HG03060 (cell line): ENCODE results near the gene ARL4D.
"Not testable (repeated sequence)": the region's sequence is repeated elsewhere in the genome, so short reads cannot be mapped to it uniquely, and the experiment has no call there.

ENCODE experiments used
- ATAC-seq: cut with Tn5 transposase; IDR thresholded peaks from one replicate; pipeline ENCODE4 v1.9.1; 2021; ENCODE audit warnings: low read depth, moderate number of reproducible peaks; ENCODE audit not compliant: unreplicated experiment

Gene ARL4D

GRCh38 chr17:43393944-43394482, 4.8 kb upstream of the ARL4D start:
- ATAC-seq, result no peak

DNA sequence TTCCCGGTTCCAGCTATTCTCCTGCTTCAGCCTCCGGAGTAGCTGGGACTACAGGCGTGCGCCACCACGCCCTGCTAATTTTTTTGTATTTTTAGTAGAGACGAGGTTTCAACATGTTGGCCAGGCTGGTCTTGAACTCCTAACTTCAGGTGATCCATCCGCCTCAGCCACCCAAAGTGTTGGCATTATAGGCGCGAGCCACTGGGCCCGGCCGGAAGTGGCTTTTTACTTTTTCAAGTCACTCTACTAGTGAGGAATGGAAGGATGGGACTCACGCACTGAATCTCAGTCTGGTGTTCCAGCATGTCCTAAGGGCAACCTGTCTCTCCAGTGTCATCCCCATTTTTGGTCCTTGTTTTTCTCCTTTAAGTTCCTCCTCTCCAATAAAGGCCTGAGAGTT, 4.1 kb upstream of the ARL4D start:
- not testable (repeated sequence) for ATAC-seq

- ATAC-seq, result no peak
Observed at GRCh38 chr17:43395165-43395564, 3.6 kb upstream of the ARL4D start.

GRCh38 chr17:43396491-43397060, 2.2 kb upstream of the ARL4D start:
- ATAC-seq, result no peak

- ATAC-seq, result no peak
Observed at GRCh38 chr17:43399839-43400328, 1.1 kb downstream of the ARL4D start.

DNA sequence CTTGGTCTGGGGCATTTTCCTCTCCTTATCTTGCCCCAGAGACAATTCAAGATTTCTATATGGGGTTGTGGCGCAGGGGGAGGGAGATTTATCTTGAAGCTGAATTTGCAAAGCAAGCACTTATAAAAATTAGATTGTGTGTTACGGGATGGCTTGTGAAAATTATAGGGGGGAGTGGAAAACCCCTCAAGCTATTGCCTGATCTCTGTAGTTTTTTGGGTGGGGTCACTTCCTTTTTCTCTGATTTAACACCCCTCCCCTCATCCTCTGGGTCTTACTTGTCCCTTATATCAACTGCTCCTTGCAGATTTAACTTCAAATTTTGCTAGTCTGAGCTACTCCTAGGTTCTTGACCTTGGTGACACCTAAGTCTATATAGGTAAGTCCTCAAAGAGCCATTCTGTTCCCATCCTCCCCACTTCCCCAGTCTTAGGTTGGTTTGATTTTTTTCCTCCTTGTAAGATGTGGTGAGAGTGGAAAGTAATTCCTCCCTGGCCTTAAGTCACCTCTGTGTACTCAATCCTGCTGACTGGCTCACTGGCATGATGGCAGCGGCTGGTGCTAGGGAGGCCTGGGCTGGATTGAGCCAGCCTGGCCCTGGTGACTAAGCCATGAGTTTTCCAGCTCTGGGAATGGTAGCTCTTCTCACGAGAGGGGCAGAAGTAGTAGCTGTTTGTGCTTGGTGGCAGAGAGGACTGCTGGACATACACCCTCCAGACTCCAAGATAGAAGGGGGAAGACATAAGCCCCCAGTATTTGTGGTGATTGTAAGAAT, 2.3 kb downstream of the ARL4D start:
- no peak for ATAC-seq

GRCh38 chr17:43402078-43402477, 3.3 kb downstream of the ARL4D start:
- ATAC-seq, result no peak

GRCh38 chr17:43402567-43402966, 3.8 kb downstream of the ARL4D start:
- no peak for ATAC-seq

DNA sequence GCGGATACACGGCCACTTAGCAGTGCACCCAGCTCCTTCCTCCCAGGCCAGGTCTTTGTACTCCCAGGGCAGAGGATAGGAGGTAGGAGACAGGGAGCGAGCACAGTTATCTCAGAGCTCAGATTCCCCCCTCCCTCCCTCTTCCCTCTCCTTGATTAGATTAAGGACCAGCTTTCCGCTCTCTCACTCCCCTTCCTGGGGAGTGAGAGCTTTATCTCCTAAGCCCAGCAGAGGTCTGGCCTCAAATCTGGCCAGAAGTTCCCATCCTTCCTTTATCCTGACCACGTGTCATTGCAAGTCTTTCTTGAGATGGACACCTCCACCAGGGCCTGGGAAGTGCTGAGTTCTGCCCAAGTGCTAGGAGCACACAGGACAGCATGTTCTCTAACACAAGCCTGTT, 5.1 kb downstream of the ARL4D start:
- no peak for ATAC-seq

GRCh38 chr17:43405861-43406260, 7.1 kb downstream of the ARL4D start:
- ATAC-seq, result no peak

- ATAC-seq, result no peak
Observed at GRCh38 chr17:43406676-43407645, 8.2 kb downstream of the ARL4D start.

- no peak for ATAC-seq
Observed at GRCh38 chr17:43409131-43409530, 10.3 kb downstream of the ARL4D start.

DNA sequence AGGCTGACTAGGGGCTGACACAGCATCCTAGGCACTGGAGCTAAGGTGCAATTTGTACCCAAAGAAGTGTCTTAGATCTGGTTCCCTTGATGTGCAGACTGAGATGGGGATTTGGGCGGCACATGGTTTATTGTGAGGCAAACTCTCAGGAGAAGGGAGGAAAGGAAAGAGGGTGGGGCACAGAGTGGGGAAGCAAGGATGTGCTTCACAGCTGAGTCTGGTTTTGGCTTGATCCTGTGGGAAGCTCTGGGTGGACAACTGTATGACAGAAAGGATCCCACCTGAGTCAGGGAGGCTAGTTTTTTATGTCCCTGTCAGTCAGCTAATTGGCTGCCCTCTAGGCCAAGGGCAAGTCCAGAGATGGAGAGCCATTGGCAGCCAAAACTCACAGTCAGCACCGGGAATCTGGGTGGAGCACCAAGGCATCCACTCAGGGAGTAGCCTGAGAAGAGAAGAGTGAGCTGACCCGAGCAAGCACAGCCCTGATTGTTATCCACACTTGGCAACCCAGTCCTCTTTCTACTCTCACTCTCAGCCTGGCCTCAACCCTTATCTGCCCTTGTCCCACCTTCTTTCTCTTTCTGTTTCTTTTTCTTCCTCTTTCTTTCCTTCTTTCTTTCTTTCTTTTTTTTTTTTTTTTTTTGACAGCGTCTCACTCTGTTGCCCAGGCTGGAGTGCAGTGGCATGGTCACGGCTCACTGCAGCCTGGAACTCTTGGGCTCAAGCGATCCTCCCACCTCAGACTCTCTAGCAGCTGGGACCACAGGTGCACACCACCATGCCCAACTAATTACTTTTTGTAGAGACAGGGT, 12.0 kb downstream of the ARL4D start:
- no peak for ATAC-seq

DNA sequence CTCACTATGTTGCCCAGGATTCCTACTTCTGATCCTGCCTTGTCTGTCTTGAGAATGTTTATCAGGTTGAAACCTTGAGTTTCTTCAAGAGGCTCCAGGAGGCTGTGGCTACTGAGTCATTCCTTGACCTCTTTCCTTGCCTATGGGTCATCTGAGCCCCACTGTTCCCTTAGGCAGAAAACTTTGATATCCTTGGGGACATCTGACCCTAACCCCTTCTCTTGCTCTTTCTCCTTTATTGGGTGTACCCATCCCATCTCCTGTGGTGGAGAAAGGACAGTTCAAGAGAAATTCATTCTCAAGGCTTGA, 12.5 kb downstream of the ARL4D start:
- ATAC-seq, result no peak

DNA sequence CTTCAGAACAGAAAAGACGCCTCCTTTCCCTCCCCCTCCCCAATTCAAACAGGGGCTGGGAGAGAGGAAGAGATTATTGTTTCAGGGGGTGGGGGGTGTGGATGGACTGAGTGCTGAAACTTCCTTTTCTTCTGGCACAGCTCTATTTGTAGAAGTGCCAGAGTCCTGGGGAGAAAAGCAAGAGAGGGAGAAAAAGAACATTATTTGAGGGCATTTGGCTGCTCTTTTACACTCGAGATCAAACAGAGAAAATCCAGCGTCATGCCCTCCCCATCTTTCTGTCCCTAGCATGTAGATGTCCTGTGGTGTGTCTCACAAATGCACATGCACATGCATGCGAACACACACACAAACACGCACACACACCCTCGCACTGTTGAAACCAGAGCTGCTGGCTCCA, 13.0 kb downstream of the ARL4D start:
- ATAC-seq, result no peak

DNA sequence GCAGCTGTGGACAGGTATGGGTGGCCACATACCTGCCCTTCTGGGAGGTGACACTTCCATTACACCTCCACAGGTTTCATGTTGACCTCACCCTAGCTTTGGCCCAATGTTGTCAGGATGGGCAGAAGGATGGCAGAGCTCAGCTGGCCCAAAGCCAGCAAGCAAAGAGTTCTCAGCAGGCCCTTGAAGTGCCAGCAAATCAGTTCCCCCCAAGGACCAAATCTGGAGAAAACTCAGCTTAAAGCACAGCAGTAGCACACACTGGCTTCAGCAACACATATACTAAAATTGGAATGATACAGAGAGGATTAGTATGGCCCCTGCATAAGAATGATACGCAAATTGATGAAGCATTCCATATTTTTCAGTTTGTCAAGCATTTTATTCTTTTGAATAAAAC, 13.4 kb downstream of the ARL4D start:
- no peak for ATAC-seq

- ATAC-seq, result no peak
Observed at GRCh38 chr17:43416998-43417890, 18.5 kb downstream of the ARL4D start.

- no peak for ATAC-seq
Observed at GRCh38 chr17:43418441-43419374, 19.9 kb downstream of the ARL4D start.
